ENCODE data around the gene CNOT6.

DNA sequence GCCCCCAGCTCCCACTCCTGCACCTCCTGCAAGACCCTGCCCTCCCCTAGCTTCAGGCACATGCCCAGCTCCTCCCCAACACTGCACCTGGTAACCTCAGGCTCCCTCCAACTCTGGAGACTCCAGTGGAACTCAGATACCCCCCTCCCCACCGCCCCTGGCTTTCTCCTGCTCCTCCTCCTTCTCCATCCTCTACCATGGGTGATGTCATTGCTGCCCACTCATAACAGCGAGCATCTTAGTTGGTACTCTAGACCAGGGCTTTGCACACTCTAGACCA, 24.7 kb upstream of the CNOT6 start:
- TF ChIP-seq, protein P1, sequence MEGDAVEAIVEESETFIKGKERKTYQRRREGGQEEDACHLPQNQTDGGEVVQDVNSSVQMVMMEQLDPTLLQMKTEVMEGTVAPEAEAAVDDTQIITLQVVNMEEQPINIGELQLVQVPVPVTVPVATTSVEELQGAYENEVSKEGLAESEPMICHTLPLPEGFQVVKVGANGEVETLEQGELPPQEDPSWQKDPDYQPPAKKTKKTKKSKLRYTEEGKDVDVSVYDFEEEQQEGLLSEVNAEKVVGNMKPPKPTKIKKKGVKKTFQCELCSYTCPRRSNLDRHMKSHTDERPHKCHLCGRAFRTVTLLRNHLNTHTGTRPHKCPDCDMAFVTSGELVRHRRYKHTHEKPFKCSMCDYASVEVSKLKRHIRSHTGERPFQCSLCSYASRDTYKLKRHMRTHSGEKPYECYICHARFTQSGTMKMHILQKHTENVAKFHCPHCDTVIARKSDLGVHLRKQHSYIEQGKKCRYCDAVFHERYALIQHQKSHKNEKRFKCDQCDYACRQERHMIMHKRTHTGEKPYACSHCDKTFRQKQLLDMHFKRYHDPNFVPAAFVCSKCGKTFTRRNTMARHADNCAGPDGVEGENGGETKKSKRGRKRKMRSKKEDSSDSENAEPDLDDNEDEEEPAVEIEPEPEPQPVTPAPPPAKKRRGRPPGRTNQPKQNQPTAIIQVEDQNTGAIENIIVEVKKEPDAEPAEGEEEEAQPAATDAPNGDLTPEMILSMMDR (IDR thresholded peaks at IDR 0.05): no peak
- TF ChIP-seq POLR2A (IDR thresholded peaks at IDR 0.05) (no peak), EP300 (IDR thresholded peaks at IDR 0.05) (no peak), POLR2AphosphoS5 (IDR thresholded peaks at IDR 0.05) (no peak)

All from suprapubic skin (tissue), 4 donors.